Immature natural killer cell (primary cell): ENCODE results near the gene N4BP2L2. TPM values are rescaled to one million over a fixed set of nuclear protein-coding genes. Genes with fewer than 3 reads are reported as not detected.

Experiments used
- DNase-seq, 3 donors: peaks; one replicate each; pipeline ENCODE4 v3.0.0; 2022; ENCODE audit warnings: mixed read lengths in 1 of 3
- H3K27ac Mint-ChIP-seq, 6 donors: one replicate each; pipeline ENCODE4 v1.8.0; 2020; ENCODE audit warnings: mixed read lengths in 6 of 6, mild to moderate bottlenecking in 5 of 6, inconsistent platforms in 4 of 6, moderate library complexity in 3 of 6
- H3K27me3 Mint-ChIP-seq, 3 donors: one replicate each; pipeline ENCODE4 v1.8.0; 2020 to 2021; ENCODE audit warnings: low read depth in 3 of 3, mild to moderate bottlenecking in 3 of 3, mixed read lengths in 3 of 3, moderate library complexity in 3 of 3, inconsistent platforms in 1 of 3
- H3K36me3 Mint-ChIP-seq, 3 donors: one replicate each; pipeline ENCODE4 v1.8.0; 2020; ENCODE audit warnings: mixed read lengths in 3 of 3, inconsistent platforms in 2 of 3, mild to moderate bottlenecking in 2 of 3
- H3K4me1 Mint-ChIP-seq, 2 donors: one replicate each; pipeline ENCODE4 v1.8.0; 2020; ENCODE audit warnings: inconsistent platforms in 2 of 2, mild to moderate bottlenecking in 2 of 2, mixed read lengths in 2 of 2, moderate library complexity in 1 of 2
- H3K4me3 Mint-ChIP-seq, 5 donors: one replicate each; pipeline ENCODE4 v1.8.0; 2020; ENCODE audit warnings: mild to moderate bottlenecking in 5 of 5, mixed read lengths in 5 of 5, inconsistent platforms in 3 of 5, moderate library complexity in 3 of 5
- H3K9me3 Mint-ChIP-seq, 6 donors: one replicate each; pipeline ENCODE4 v1.8.0; 2020; ENCODE audit warnings: mild to moderate bottlenecking in 6 of 6, mixed read lengths in 6 of 6, inconsistent platforms in 4 of 6, moderate library complexity in 3 of 6
- polyA plus RNA-seq, 3 donors: library from polyadenylated mRNA; unstranded; fragments of 300-500 nt; fragmentation: Illumina TruSeq; gene quantifications; one replicate each; pipeline ENCODE4 v1.2.3, GENCODE V29; 2021

The N4BP2L2 gene
- polyA plus RNA-seq, 3 donors from 2014 or later, result 82.9 to 112 (median 105) TPM

- no peak for DNase-seq
- H3K27me3 Mint-ChIP-seq, result peaks cover 0 to 5% (median 2%) of the 10 kb centered on the region in 3 donors
- H3K4me3 Mint-ChIP-seq, result no peak overlapping the region
- H3K27ac Mint-ChIP-seq, result no peak overlapping the region
- H3K9me3 Mint-ChIP-seq, result no peaks in the 10 kb centered on the region
- H3K36me3 Mint-ChIP-seq, result peaks cover 0 to 4% (median 0%) of the 10 kb centered on the region in 3 donors
- H3K4me1 Mint-ChIP-seq, result no peaks in the 10 kb centered on the region
Measured at GRCh38 chr13:32553720-32554119, 15.1 kb upstream of the N4BP2L2 start.

GRCh38 chr13:32549788-32550187 lies 11.2 kb upstream of the N4BP2L2 start:
- Mint-ChIP-seq H3K4me1 (no peaks in the 10 kb centered on the region), H3K36me3 (peaks cover 0 to 4% (median 0%) of the 10 kb centered on the region in 3 donors), H3K9me3 (no peaks in the 10 kb centered on the region), H3K27me3 (peaks cover 4 to 8% (median 6%) of the 10 kb centered on the region in 3 donors), H3K27ac (no peak overlapping the region), H3K4me3 (no peak overlapping the region)
- DNase-seq, result no peak

GRCh38 chr13:32548837-32549236 lies 10.2 kb upstream of the N4BP2L2 start:
- no peak for DNase-seq
- no peaks in the 10 kb centered on the region for H3K4me1 Mint-ChIP-seq
- no peaks in the 10 kb centered on the region for H3K9me3 Mint-ChIP-seq
- no peak overlapping the region for H3K27ac Mint-ChIP-seq
- peaks cover 5 to 8% (median 6%) of the 10 kb centered on the region in 3 donors for H3K27me3 Mint-ChIP-seq
- no peak overlapping the region for H3K4me3 Mint-ChIP-seq
- peaks cover 0 to 4% (median 0%) of the 10 kb centered on the region in 3 donors for H3K36me3 Mint-ChIP-seq

- Mint-ChIP-seq H3K4me3 (no peak overlapping the region), H3K27ac (no peak overlapping the region), H3K4me1 (no peaks in the 10 kb centered on the region), H3K36me3 (no peaks in the 10 kb centered on the region), H3K27me3 (peaks cover 6 to 8% (median 8%) of the 10 kb centered on the region in 3 donors), H3K9me3 (no peaks in the 10 kb centered on the region)
- no peak for DNase-seq
Measured at GRCh38 chr13:32545083-32545482, 6.5 kb upstream of the N4BP2L2 start.

DNA sequence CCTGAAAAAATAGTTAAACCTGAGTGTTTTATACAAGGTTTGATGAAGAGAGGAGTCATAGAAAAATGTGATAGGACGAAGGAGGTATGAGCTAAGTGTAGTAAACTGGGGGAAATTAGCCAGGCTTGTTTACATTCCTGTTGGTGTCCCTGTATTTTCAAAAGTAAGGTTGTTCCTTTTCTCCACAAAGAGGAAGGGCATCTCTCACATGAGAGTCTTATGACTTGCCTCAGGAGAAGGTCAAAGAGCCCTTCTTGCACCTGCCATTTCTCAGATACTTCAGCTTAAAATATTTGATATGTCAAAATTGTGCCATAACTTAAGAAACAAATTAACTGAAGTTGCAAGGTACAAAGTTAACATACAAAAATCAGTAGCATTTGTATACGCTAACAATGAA lies 3.6 kb upstream of the N4BP2L2 start:
- no peaks in the 10 kb centered on the region for H3K36me3 Mint-ChIP-seq
- H3K9me3 Mint-ChIP-seq, result no peaks in the 10 kb centered on the region
- DNase-seq, result no peak
- H3K4me1 Mint-ChIP-seq, result peaks cover 23 to 25% of the 10 kb centered on the region in 2 donors
- no peak overlapping the region for H3K27ac Mint-ChIP-seq
- H3K4me3 Mint-ChIP-seq, result no peak overlapping the region
- H3K27me3 Mint-ChIP-seq, result peaks cover 10 to 18% (median 12%) of the 10 kb centered on the region in 3 donors

GRCh38 chr13:32538143-32538620 lies 413 bp downstream of the N4BP2L2 start:
- H3K4me1 Mint-ChIP-seq, result peaks cover 57 to 64% of the 10 kb centered on the region in 2 donors
- no peak for DNase-seq

DNA sequence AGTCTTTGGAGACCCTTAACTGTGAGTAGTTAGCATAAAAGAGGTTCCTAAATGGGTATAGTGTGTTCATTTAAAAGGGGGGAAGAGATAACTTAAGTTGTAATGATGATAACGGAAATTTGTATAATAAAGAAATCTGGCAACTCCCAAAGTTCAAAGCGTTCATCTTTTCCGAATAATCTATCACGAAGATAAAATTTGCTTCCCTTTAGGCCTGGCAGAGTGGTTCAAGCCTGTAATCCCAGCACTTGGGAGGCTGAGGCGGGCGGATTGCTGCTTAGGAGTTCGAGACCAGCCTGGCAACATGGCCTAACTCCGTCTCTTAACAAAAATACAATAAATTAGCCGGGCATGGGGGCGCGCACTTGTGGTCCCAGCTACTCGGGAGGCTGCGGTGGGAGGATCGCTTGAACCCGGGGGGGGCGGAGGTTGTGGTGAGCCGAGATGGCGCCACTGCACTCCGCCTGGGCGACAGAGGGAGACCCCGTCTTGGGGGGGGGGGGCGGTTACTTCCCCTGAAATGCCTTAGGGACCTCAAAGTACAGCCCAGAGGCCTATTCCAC lies 934 bp downstream of the N4BP2L2 start:
- Mint-ChIP-seq H3K4me3 (peak overlapping the region; percentile 99 to 100 (median 99)), H3K27ac (peak overlapping the region; percentile 99 to 100 (median 99)), H3K9me3 (peaks cover 0 to 1% (median 0%) of the 10 kb centered on the region in 6 donors), H3K4me1 (peaks cover 61 to 69% of the 10 kb centered on the region in 2 donors), H3K36me3 (peaks cover 8 to 21% (median 9%) of the 10 kb centered on the region in 3 donors), H3K27me3 (peaks cover 7 to 12% (median 10%) of the 10 kb centered on the region in 3 donors)
- DNase-seq, result no peak

More at GRCh38 chr13:32538143-32538620, 413 bp downstream of the N4BP2L2 start:
- H3K36me3 Mint-ChIP-seq, result peaks cover 8 to 21% (median 9%) of the 10 kb centered on the region in 3 donors
- peak overlapping the region; percentile 99 to 100 (median 99) for H3K4me3 Mint-ChIP-seq
- H3K27ac Mint-ChIP-seq, result peak overlapping the region; percentile 99 to 100 (median 99)
- H3K9me3 Mint-ChIP-seq, result peaks cover 0 to 1% (median 0%) of the 10 kb centered on the region in 6 donors
- H3K27me3 Mint-ChIP-seq, result peaks cover 7 to 12% (median 10%) of the 10 kb centered on the region in 3 donors

GRCh38 chr13:32535748-32536147 lies 2.8 kb downstream of the N4BP2L2 start:
- Mint-ChIP-seq H3K27ac (peak overlapping the region in 5 of 6 donors; percentile 3 to 70 (median 65)), H3K27me3 (peaks cover 6 to 12% (median 10%) of the 10 kb centered on the region in 3 donors), H3K4me3 (peak overlapping the region in 4 of 5 donors; percentile 2 to 66 (median 6)), H3K4me1 (peaks cover 77 to 87% of the 10 kb centered on the region in 2 donors), H3K9me3 (peaks cover 0 to 1% (median 0%) of the 10 kb centered on the region in 6 donors), H3K36me3 (peaks cover 8 to 21% (median 9%) of the 10 kb centered on the region in 3 donors)
- no peak for DNase-seq

GRCh38 chr13:32535115-32535514 lies 3.5 kb downstream of the N4BP2L2 start:
- Mint-ChIP-seq H3K27ac (peak overlapping the region; percentile 6 to 90 (median 56)), H3K27me3 (peaks cover 6 to 12% (median 10%) of the 10 kb centered on the region in 3 donors), H3K36me3 (peaks cover 8 to 21% (median 9%) of the 10 kb centered on the region in 3 donors), H3K4me1 (peaks cover 81 to 93% of the 10 kb centered on the region in 2 donors), H3K4me3 (peak overlapping the region in 4 of 5 donors; percentile 4 to 44 (median 30)), H3K9me3 (peaks cover 0 to 1% (median 0%) of the 10 kb centered on the region in 6 donors)
- DNase-seq, result no peak

DNA sequence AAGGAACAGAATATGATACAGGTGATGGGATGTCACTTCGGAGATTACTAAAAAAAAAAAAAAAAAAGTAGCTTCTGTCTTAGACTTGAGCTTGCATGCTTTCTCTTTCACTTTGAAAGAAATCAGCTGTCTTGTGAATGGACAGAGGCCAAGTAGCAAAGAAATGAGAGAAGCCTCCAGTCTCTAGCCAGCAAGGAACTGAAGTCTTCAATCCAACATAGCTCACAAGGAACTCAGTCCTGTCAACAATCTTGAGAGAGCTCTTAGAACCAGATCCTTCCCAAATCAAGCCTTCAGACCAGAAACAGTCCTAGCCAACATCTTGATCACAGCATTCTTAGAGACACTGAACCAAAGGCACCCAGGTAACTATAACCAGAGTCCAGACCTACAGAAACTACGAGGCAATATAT lies 7.7 kb downstream of the N4BP2L2 start:
- DNase-seq, result peak; percentile 26 to 52 (median 51)
- Mint-ChIP-seq H3K27ac (peak overlapping the region; percentile 89 to 98 (median 96)), H3K36me3 (peaks cover 5 to 18% (median 7%) of the 10 kb centered on the region in 3 donors), H3K4me1 (peaks cover 80 to 97% of the 10 kb centered on the region in 2 donors), H3K27me3 (no peaks in the 10 kb centered on the region), H3K9me3 (no peaks in the 10 kb centered on the region), H3K4me3 (peak overlapping the region; percentile 73 to 92 (median 84))

DNA sequence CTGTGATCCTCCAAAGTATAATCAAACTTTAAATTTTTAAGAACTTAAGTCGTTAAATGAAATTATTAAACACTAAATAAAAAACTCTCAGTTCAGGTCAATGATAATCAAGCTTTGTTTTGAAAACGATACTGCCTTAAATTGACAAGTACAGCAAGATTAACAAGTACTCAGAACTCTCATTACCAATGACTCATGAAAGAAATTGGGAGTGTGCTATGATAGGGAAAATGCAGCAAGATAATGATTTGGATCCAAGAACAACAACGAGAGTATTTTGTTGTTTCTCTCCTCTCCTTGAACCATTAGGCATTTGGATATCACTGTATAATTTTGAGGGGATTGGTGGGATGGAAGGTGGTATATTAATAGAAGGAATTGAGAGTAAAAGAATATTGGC lies 10.2 kb downstream of the N4BP2L2 start:
- no peaks in the 10 kb centered on the region for H3K27me3 Mint-ChIP-seq
- peak overlapping the region in 2 of 6 donors; percentile 26 to 31 for H3K27ac Mint-ChIP-seq
- no peak overlapping the region for H3K4me3 Mint-ChIP-seq
- H3K36me3 Mint-ChIP-seq, result peaks cover 0 to 7% (median 7%) of the 10 kb centered on the region in 3 donors
- no peak for DNase-seq
- no peaks in the 10 kb centered on the region for H3K9me3 Mint-ChIP-seq
- peaks cover 64 to 77% of the 10 kb centered on the region in 2 donors for H3K4me1 Mint-ChIP-seq

- H3K36me3 Mint-ChIP-seq, result peaks cover 0 to 12% (median 7%) of the 10 kb centered on the region in 3 donors
- no peaks in the 10 kb centered on the region for H3K27me3 Mint-ChIP-seq
- H3K4me3 Mint-ChIP-seq, result no peak overlapping the region
- peak overlapping the region in 3 of 6 donors; percentile 15 to 37 (median 34) for H3K27ac Mint-ChIP-seq
- no peaks in the 10 kb centered on the region for H3K9me3 Mint-ChIP-seq
- H3K4me1 Mint-ChIP-seq, result peaks cover 62 to 75% of the 10 kb centered on the region in 2 donors
- DNase-seq, result no peak
Measured at GRCh38 chr13:32527151-32527550, 11.4 kb downstream of the N4BP2L2 start.

DNA sequence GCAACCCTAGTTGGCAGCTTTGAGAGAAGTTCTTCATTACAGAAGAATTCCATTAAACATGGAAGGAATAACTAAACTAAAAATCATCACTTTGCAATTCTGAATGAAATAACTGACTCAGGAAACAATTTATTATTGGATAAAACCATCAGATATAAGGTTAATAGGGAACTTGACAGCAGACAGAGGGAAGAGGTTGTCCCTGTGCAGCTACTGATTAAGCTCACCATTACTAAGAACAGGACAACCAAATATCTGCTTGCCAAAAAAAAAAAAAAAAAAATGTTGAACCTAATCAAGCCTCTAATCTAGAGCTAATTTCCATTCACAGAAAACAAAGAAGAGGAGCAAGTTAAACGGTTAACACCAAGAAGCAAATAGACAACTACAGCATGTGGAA lies 12.8 kb downstream of the N4BP2L2 start:
- DNase-seq, result no peak
- Mint-ChIP-seq H3K36me3 (peaks cover 0 to 12% (median 12%) of the 10 kb centered on the region in 3 donors), H3K4me1 (peaks cover 50 to 67% of the 10 kb centered on the region in 2 donors), H3K9me3 (no peaks in the 10 kb centered on the region), H3K27me3 (no peaks in the 10 kb centered on the region), H3K27ac (peak overlapping the region in 5 of 6 donors; percentile 28 to 70 (median 35)), H3K4me3 (no peak overlapping the region)

- Mint-ChIP-seq H3K4me1 (peaks cover 7 to 8% of the 10 kb centered on the region in 2 donors), H3K27ac (no peak overlapping the region), H3K4me3 (no peak overlapping the region), H3K36me3 (peaks cover 12 to 27% (median 14%) of the 10 kb centered on the region in 3 donors), H3K9me3 (no peaks in the 10 kb centered on the region), H3K27me3 (no peaks in the 10 kb centered on the region)
- DNase-seq, result no peak
Measured at GRCh38 chr13:32515246-32515645, 23.3 kb downstream of the N4BP2L2 start.
